LoVo (cell line): Measurements from ENCODE around the gene PRPF18.

Experiments
- DNase-seq: peaks from one replicate; pipeline ENCODE4 v3.0.0-alpha.2; 2016; ENCODE audit warnings: low spot score

Gene PRPF18

DNA sequence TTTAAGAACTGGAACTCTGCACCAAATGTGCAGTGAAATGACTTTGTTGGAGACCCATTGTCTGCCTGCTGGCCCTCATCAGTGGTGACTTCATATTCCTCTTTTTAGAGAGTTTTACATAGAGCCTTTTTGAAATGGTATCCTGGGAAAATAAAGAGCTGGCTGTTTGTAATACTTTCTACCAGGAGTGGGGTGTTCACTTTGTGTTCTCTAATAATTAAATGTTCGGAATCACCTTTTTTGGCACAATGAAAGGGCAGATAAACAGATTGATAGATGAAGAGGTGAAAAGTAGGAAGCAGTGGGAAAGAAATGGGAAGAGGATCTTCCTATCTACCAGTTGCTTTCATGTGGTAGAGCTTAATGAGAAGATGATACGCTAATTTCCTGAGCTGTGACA lies 55.5 kb downstream of the PRPF18 start:
- no peak for DNase-seq

DNA sequence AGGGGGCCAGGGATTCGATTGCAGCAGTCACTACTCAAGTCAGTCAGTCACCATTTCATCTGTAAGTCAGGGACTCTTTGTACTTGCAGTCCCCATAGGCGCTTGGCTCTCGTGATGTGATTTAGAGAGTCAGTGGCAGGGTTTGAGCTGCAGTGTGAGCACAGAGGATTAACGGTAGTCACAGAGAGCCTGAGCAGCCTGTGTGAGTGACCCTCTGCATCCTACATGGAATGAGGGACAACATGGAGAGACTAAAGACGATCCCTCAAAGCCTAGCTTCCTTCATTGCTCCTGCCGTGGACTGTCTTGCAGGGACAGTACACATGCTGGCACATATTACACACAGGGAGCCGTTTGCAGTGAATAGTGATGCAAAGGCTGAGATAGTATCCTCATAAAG lies 56.3 kb downstream of the PRPF18 start:
- DNase-seq = no peak

DNA sequence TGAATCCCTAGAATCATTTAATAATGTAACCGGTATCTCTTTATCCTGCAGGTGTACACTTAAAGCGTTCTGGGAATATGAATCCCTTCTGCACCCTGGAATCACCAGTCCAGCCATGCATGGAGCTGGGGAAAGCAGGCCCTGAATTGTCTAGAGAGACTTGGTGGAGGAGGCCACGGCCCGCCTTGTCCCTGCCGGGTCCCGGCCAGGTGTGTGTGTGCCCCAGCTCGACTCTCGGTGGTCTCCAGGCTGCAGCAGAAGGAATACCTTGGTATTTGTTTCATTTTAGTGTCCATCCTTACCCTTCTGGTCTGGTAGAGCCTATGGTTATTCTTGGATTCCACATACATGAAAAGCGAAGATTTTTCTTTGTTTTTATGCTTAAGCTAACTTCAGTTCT lies 58.1 kb downstream of the PRPF18 start:
- no peak for DNase-seq

- no peak for DNase-seq
These were observed 61.7 kb downstream of the PRPF18 start for GRCh38 chr10:13648425-13648824.

- DNase-seq = no peak
These were observed 63.2 kb downstream of the PRPF18 start for GRCh38 chr10:13649844-13650520.

- DNase-seq = no peak
These were observed 64.2 kb downstream of the PRPF18 start for GRCh38 chr10:13650961-13651360.

- DNase-seq = no peak
These were observed 65.4 kb downstream of the PRPF18 start for GRCh38 chr10:13651969-13652720.

DNA sequence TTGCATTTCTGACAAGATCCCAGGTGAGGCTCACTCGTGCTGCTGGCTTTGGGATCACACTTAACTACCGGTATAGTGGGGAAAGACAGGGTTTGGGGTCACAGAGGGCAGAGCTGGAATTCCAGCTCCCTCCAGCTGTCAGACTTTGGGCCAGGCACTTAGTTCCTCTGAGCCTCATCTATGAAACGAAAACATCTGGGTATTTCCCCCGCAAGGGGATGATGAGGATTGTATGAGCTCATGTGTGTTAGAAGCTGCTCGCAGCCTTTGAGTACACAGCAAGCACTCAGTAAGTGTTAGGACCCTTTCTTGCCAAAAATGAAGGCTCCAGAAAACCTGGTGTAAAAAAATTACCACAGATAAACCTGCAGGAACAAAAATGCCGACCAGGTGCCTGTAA lies 66.1 kb downstream of the PRPF18 start:
- no peak for DNase-seq

DNA sequence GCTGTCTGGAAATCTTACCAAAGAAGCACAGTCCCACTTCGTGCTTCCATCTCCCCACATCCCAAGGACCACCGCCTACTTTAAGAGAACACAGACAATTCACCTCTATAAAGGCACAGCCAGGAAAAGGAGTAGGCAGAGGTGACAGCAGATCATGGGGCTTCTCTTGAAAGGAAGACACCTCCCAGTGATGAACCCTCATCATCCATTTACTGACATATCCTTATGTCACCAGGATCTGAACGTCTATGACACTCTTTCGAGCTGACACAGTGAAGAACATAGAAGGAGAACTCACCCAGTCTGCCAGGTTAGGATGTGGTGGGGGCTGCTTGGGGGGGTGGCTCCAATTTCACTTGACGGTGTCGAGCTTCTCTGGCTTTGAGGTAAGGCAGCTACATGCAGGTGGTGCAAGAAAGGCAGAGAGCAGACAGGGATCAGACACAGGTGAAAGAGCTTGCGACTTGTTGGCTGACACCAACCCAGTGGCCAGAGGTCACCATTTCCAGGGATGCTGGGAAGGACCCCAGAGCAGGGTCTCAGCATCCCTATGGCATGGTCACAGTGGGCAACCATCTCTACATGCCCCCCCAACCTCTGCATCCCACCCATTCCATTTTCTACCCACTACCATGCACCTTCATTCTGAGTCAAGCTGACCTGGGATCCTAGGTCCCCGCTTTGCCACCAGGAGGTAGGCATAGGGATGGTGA lies 67.5 kb downstream of the PRPF18 start:
- DNase-seq = no peak

DNA sequence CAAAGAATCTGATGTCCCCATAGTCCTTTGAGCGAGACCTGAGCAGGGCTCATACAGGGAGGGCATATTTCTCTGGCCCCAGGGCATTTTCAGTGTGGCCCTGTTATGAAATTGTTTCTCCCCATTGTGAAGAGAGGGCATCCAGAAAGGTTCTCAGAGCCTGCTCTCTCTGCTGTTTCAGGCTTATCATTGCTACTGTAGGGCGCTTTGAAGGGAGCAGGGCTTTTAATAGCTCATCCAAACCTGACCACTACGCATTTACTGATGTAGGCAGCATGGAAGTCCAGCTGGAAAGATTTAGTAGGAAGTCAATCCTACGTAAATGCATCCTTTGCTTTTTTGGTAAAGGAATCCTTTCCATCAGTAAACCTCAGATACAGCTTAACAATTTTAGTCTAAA lies 68.1 kb downstream of the PRPF18 start:
- no peak for DNase-seq

DNA sequence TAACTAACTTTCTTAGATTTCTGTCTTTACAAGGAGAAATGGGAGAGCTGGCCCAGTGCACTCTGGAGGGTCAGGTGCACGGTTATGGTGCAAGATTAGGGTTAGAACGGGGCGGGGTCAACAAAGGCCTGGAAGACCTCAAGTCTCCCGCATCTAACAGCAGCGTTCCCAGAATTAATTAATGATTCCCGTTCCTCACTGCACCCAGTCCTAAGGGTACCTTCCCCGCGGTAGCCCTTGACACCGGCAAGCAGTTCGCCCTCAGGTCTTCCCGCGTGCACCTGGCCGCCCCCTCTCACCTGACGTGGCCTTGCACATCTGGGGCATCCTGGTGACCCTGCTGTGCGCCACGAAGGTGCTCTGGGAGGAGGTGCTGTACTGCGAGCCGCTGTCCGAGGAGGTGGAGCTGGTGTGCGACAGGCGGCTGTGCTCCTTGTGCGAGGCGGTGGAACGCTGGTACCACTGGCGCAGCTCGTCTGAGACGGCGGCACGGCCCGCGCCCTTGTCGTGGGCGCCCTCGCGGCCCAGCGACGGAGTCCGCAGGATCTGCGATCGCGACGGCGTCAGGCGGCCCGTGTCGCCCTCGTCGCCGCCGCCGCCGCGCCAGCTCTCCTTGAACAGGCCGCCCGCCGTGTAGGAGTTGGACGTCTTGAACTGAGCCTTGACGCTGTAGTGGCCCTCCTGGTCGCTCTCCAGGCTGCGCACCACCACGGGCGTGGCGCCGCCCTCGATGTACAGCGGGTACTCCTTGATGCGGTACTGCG lies 69.8 kb downstream of the PRPF18 start:
- no peak for DNase-seq

DNA sequence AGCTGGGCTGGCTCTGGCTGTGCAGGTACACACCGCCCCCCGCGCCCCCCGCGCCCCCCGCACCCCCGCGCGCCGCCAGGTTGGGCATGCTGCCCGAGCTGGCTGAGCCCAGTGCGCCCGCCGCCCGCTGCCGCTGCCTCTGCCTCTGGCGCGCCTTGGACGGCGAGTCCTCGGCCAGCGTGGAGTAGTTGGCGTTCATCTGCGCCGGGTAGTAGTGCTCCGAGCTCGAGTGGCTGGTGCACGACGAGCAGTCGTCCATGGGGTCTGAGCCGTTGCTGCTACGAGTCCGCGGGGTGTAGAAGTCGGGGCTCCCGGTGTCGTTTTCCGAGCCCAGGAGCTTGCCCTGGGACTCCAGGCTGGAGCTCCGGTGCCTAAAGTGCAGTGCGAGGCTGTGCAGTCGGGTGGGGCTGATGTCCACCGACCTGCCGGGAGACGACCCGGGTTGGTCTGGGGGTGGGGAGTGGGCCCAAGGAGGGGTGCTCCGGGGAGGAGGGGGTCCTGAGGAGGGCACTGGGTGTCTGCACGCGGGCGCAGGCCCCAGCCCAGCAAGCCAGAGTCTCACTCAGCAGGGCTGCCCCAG lies 70.4 kb downstream of the PRPF18 start:
- no peak for DNase-seq

GRCh38 chr10:13658264-13658663 lies 71.5 kb downstream of the PRPF18 start:
- DNase-seq = no peak

DNA sequence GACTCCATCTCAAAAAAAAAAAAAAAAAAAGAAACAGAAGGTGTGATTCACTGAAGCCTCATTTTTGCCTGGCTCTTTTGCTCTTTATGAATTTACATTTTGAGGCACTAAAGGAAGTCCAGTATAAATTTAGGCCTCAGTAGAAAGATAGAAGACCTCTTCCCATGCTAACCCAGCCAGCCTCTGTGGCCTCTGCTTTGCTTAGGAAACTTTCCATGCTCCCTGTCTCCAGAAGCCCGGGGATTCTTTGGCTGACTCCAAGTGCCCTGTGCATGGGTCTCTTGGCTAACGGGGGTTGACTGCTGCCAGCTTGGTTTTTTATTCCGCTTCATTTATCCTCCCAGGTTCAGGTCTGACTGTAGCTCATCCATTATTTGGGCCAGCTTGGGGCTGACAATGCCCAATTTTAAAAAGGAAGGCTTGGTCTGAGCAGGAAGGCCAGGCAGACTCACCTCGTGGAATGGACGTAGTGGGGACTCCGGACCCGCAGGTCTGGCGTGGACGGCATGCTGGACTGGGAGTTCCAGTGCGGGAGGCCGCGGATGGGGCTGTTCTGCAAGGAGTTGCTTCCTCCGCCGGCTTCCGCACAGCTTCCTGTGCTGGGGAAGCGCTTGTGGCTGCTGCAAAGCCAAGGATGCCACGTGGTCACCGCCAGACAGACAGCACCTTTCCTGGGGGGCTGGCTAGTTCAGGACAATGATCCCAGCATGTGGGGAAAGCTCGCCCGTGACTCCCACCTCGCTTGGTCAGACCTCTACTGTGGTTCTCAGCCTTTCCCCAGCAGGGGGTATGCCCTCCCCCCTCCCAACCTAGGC lies 72.3 kb downstream of the PRPF18 start:
- DNase-seq = no peak

DNA sequence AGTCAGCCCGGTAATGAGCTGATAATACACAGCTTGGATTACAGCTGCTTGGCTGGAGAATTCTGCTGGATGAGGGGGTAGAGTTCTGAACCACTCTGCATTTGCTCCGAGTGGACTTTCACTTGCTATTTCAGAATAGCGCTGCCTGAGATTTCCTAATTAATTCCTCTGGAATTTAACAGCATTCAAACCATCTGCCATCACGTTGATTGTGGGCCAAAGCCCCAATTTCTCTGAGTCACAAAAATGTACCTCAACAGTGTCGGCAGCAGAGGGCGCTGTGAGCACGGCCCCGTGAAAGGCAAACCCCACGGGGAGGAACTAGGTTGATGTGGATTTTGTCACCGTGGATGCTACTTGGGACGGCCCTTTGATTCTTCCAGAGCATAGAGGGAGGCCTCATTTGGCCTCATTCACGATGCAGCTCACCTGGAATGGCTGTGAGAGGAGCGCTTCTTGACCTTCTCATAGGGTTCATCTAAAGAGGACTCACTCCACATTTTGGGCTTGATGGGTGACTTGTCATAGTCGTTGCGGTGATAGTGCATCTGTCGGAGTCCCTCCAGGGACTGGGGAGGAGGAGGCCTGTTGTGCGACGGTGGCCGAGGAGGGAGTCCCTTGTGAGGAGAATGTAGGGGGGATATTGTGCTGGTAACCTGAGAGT lies 73.3 kb downstream of the PRPF18 start:
- peak; percentile 46 for DNase-seq

- DNase-seq = no peak
These were observed 73.8 kb downstream of the PRPF18 start for GRCh38 chr10:13660551-13660920.

GRCh38 chr10:13661256-13661655 lies 74.5 kb downstream of the PRPF18 start:
- DNase-seq = no peak

DNA sequence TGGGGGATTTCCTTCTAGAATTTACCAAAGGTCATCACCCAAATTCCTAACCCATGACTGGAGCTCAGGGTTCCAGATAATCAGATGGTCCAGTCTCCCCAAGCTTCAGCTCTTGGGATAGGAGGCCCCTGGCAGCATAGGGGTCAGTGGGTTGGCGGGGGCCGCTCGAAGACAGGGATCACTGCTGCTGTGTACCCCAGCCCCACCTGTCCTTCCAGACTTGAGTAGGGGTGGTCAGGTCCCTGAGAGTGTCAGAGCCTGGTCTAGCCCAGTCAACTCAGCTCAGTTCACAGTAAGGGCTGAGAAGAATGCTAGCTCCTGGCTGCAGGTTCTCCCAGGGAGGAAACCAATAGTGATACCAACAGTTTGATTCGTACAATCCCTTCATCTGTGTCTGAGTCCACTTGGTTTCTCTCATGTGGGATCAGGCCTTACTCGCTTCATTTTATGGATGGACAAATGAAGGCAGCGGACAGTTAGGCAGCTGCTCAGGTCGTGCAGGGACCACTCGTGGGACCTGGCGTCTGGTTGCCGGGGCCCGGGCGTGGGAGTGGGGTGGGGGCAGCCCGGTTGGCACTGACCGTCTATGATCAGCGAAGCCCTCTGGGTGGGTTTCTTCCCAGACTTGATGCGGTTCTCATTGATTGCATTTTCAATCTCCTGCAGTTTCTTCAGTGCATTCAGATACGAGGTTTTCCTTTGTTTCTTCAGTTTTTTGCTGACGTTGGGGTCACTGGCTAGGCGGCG lies 78.9 kb downstream of the PRPF18 start:
- no peak for DNase-seq

DNA sequence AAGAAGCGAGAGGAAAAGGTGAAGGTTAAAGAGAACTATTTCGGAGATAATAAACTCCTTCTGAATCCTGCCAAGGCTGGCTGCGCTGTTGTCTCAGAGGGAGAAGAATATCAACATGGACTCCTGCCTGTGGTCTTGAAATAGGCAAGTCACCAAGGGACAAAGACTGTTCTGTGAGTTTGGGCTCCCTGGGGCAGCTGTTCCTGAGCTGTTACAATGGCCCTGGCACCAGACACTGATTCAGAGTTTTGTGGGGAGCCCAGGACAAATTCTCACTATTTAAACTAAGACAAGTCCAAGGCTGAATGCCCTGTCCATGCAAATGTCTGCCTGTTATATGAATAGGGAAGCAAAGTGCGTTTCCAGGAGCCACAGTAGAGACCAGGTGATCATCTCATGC lies 81.4 kb downstream of the PRPF18 start:
- DNase-seq = no peak
